MM.1S (cell line): Measurements from ENCODE around the gene ADARB2.

Experiments
- DNase-seq: peaks from one replicate; pipeline ENCODE4 v3.0.0-alpha.2; 2015
- H2AFZ ChIP-seq: fragments of 300-600 bp; sonication (generic); 2 replicates; pipeline ENCODE4 v1.6.0; 2016; ENCODE audit warnings: antibody characterized with exemption, low read length
- H3F3A ChIP-seq: fragments of 300-600 bp; sonication (generic); 2 replicates; pipeline ENCODE4 v1.6.1; 2016; ENCODE audit warnings: mild to moderate bottlenecking, antibody characterized with exemption, low read length, moderate library complexity, mixed read lengths; ENCODE audit not compliant: insufficient read depth
- H3K27ac ChIP-seq: fragments of 300-600 bp; sonication (generic); 2 replicates; pipeline ENCODE4 v1.5.1; 2016; ENCODE audit warnings: mild to moderate bottlenecking, low read length
- H3K27me3 ChIP-seq: fragments of 300-600 bp; sonication (generic); replicated peaks from 2 replicates; pipeline ENCODE4 v1.6.0; 2016; ENCODE audit warnings: low read length; ENCODE audit not compliant: insufficient read depth
- H3K36me3 ChIP-seq: fragments of 300-600 bp; sonication (generic); replicated peaks from 2 replicates; pipeline ENCODE4 v1.6.1; 2016; ENCODE audit warnings: mild to moderate bottlenecking, low read length, mixed read lengths; ENCODE audit not compliant: insufficient read depth
- H3K4me1 ChIP-seq: fragments of 300-600 bp; sonication (generic); 2 replicates; pipeline ENCODE4 v1.6.1; 2016; ENCODE audit warnings: low read length, mixed read lengths
- H3K4me2 ChIP-seq: fragments of 300-600 bp; sonication (generic); 2 replicates; pipeline ENCODE4 v1.6.0; 2016; ENCODE audit warnings: low read depth, low read length
- H3K4me3 ChIP-seq: fragments of 300-600 bp; sonication (generic); 2 replicates; pipeline ENCODE4 v1.5.1; 2016; ENCODE audit warnings: low read length, mixed read lengths
- H3K79me2 ChIP-seq: fragments of 300-600 bp; sonication (generic); 2 replicates; pipeline ENCODE4 v1.6.1; 2016; ENCODE audit warnings: mixed run types, low read length, mixed read lengths
- H3K9ac ChIP-seq: fragments of 300-600 bp; sonication (generic); 2 replicates; pipeline ENCODE4 v1.6.1; 2016; ENCODE audit warnings: low read length, mixed read lengths
- H3K9me2 ChIP-seq: fragments of 300-600 bp; sonication (generic); replicated peaks from 2 replicates; pipeline ENCODE4 v1.6.1; 2016; ENCODE audit warnings: mild to moderate bottlenecking, low read length, mixed read lengths; ENCODE audit not compliant: insufficient read depth
- H3K9me3 ChIP-seq: fragments of 300-600 bp; sonication (generic); replicated peaks from 2 replicates; pipeline ENCODE4 v1.6.1; 2016; ENCODE audit warnings: mild to moderate bottlenecking, low read length, mixed read lengths; ENCODE audit not compliant: insufficient read depth
- H4K20me1 ChIP-seq: fragments of 300-600 bp; sonication (generic); 2 replicates; pipeline ENCODE4 v1.6.1; 2016; ENCODE audit warnings: mild to moderate bottlenecking, low read length, moderate library complexity, mixed read lengths; ENCODE audit not compliant: insufficient read depth
- CTCF ChIP-seq: fragments of 300-600 bp; sonication (generic); IDR thresholded peaks from 2 replicates; pipeline ENCODE4 v1.5.1; 2016; ENCODE audit warnings: antibody characterized with exemption, low read length, mixed read lengths
- EZH2 ChIP-seq: fragments of 300-600 bp; sonication (generic); optimal IDR thresholded peaks from 2 replicates; pipeline ENCODE3; 2017; ENCODE audit warnings: low read depth, mild to moderate bottlenecking, antibody characterized with exemption, low read length, mixed read lengths
- EZH2phosphoT487 ChIP-seq: fragments of 300-600 bp; sonication (generic); IDR thresholded peaks from 2 replicates; pipeline ENCODE4 v1.6.1; 2018; ENCODE audit warnings: antibody characterized with exemption, low read length

ADARB2 gene

GRCh38 chr10:1190052-1190395 is 547.3 kb downstream of the ADARB2 start:
- TF ChIP-seq EZH2phosphoT487 (no peak), CTCF (no peak), EZH2 (no peak)
- H3K36me3 ChIP-seq = no peaks in the 10 kb centered on the region
- no peaks in the 10 kb centered on the region for H3K9me2 ChIP-seq
- no peak overlapping the region for H3K9ac ChIP-seq
- no peak overlapping the region for H3K27ac ChIP-seq
- no peak for DNase-seq
- no peaks in the 10 kb centered on the region for H3K4me1 ChIP-seq
- H3F3A ChIP-seq = no peaks in the 10 kb centered on the region
- no peak overlapping the region for H3K4me3 ChIP-seq
- H2AFZ ChIP-seq = no peak overlapping the region
- no peaks in the 10 kb centered on the region; the same call in 1 of the 2 replicates for H3K27me3 ChIP-seq
- H4K20me1 ChIP-seq = no peaks in the 10 kb centered on the region
- no peaks in the 10 kb centered on the region for H3K9me3 ChIP-seq
- no peak overlapping the region for H3K4me2 ChIP-seq
- H3K79me2 ChIP-seq = no peaks in the 10 kb centered on the region

DNA sequence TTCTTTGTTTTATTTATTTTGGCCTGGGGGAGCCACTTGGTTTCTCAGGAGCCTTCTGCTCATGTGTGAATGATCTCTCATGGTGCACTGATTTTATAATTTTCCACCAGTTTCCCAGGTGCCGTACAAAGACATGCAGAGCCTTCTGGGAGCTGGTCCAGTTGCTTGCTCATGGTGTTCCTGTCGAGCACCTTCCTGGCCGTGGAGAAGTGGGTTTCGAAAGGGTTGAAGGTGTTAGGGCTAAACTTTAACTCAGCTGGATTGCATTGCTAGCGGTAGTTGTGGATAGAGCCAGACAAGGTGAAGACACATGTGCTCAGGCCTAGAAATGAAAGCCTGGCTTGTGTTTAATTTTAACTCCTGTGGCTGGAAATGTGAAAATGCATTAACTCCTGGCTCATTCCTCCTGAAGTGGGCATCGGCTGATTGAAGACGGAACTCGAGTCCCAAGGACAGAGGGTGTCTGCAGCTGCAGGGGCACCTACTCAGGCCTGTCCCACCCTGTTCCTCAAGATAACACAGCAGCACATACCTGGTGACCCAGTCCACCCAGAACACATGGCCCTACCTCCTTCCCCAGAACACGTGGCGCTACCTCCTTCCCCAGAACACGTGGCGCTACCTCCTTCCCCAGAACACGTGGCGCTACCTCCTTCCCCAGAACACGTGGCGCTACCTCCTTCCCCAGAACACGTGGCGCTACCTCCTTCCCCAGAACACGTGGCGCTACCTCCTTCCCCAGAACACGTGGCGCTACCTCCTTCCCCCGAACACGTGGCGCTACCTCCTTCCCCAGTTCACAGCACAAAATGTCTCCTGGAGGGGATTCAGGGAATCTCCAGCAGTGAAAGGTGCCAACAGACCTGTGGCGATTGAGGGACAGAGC is 547.9 kb downstream of the ADARB2 start:
- H3K36me3 ChIP-seq = no peaks in the 10 kb centered on the region
- H2AFZ ChIP-seq = no peak overlapping the region
- no peak overlapping the region for H3K4me2 ChIP-seq
- H3K27me3 ChIP-seq = peaks cover 1% of the 10 kb centered on the region; the same call in 1 of the 2 replicates
- H3K4me3 ChIP-seq = no peak overlapping the region
- DNase-seq = no peak
- H3K79me2 ChIP-seq = no peaks in the 10 kb centered on the region
- H3K4me1 ChIP-seq = no peaks in the 10 kb centered on the region
- H4K20me1 ChIP-seq = no peaks in the 10 kb centered on the region
- H3K9ac ChIP-seq = no peak overlapping the region
- no peaks in the 10 kb centered on the region for H3F3A ChIP-seq
- TF ChIP-seq EZH2phosphoT487 (no peak), EZH2 (no peak), CTCF (no peak)
- no peak overlapping the region for H3K27ac ChIP-seq
- no peaks in the 10 kb centered on the region for H3K9me2 ChIP-seq
- no peaks in the 10 kb centered on the region for H3K9me3 ChIP-seq

DNA sequence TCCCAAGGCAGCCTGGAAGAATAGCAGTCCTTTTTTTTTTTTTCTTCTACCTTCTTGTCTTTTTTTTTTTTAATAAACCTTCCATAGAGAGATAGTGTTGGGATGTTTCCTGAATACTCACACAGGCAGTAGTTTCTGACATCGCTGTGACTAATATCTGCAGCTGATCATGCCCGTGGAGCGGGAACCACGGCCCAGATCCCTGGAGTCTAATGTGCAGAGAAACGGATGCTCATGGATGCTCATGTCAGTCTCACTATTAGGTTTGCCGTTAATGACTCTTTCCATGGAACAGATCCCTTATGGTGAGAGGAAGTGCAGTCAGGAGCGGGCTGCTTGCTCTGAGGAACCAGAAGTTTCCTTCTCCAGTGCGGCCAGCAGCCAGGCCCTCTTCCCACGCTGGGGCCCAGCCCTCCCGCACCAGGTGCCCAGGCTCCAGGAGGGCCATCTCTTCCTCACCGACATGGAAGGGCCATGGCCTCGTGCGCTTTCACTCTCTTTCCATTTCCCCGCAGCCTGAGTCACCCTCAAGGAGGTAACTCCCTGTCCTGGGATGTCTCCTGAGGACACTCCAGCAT is 548.7 kb downstream of the ADARB2 start:
- H3K27ac ChIP-seq = no peak overlapping the region
- H3F3A ChIP-seq = no peaks in the 10 kb centered on the region
- no peak overlapping the region for H3K9ac ChIP-seq
- H3K79me2 ChIP-seq = no peaks in the 10 kb centered on the region
- no peak for DNase-seq
- no peak for TF ChIP-seq EZH2phosphoT487
- no peak for TF ChIP-seq CTCF
- TF ChIP-seq EZH2 = no peak
- H3K9me2 ChIP-seq = no peaks in the 10 kb centered on the region
- no peaks in the 10 kb centered on the region for H3K9me3 ChIP-seq
- peaks cover 9% of the 10 kb centered on the region; the same call in 1 of the 2 replicates for H3K27me3 ChIP-seq
- H2AFZ ChIP-seq = no peak overlapping the region
- no peaks in the 10 kb centered on the region for H3K4me1 ChIP-seq
- no peak overlapping the region for H3K4me2 ChIP-seq
- H4K20me1 ChIP-seq = no peaks in the 10 kb centered on the region
- no peaks in the 10 kb centered on the region for H3K36me3 ChIP-seq
- H3K4me3 ChIP-seq = no peak overlapping the region
